ENCODE results near the gene RBMS3. TPM values are rescaled to one million over a fixed set of nuclear protein-coding genes. Genes with fewer than 3 reads are reported as not detected.

RBMS3 gene
- total and polyA plus RNA-seq, 2 of the 13 experiments (the other 11 are each of a cell fraction or from before 2014, with no cell fraction given) = not detected

DNA sequence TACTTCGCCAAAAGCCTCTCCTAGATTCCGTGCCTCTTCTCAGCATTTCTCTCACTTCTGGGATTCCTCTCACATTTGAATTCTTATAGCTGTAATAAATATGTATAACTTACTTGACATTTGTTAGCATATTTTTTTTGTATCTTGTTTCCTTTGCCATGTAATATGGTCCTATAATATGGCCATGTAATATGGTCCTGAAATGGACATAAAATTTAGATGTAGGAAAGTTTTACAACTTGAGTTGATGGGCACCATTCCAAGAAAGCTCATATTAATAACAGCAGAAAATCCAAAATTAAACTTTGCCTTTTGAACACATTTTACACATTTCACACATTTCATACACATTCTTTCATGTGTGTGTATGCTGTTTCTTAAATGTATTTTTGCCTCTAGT is 480.6 kb downstream of the RBMS3 start:
- BruUV-seq (replicated peaks) = no TSS peak
- Histone ChIP-seq H2AFZ (ENCODE audit: low read length) (no peak overlapping the region), H3K79me2 (ENCODE audit: insufficient read depth, low read length) (no peaks in the 10 kb centered on the region), H3K27me3 (ENCODE audit: control insufficient read depth in 1 of 2, insufficient read depth in 2 of 2, low read length in 2 of 2) (no peaks in the 10 kb centered on the region), H3K4me1 (ENCODE audit: insufficient read depth, low read length) (no peaks in the 10 kb centered on the region), H3K36me3 (replicated peaks in 1 of 2; ENCODE audit: control insufficient read depth in 1 of 2, insufficient read depth in 2 of 2, low read length in 2 of 2) (no peaks in the 10 kb centered on the region), H3K4me2 (ENCODE audit: low read depth, low read length) (no peak overlapping the region), H3K9me3 (ENCODE audit: low read length) (no peaks in the 10 kb centered on the region), H3K27ac (ENCODE audit: extremely low read length, insufficient read depth, low read length) (no peak overlapping the region), H4K20me1 (ENCODE audit: insufficient read depth, low read length) (no peaks in the 10 kb centered on the region), H3K9ac (ENCODE audit: insufficient read depth, low read depth, low read length) (no peak overlapping the region), H3K4me3 (replicated peaks in 1 of 3; ENCODE audit: insufficient read depth in 1 of 3, low read depth in 2 of 3, low read length in 3 of 3) (no peak overlapping the region)
- intact Hi-C loops (cut with micrococcal nuclease; ENCODE audit: unreplicated experiment) = no loop called here
- DNase-seq (ENCODE audit: low spot score) (no peak), FAIRE-seq (no peak), ATAC-seq (no peak)
- WGBS (ENCODE audit: low lambda C conversion rate) = 2% methylated on average over 2 of the region's 2 CpGs
- in situ Hi-C loops (cut with HindIII; ENCODE audit: extremely low pct_ligation_motif_present, low pct_unique_long_range_greater_than_20kb) = no loop called here
- TF ChIP-seq, protein P1, sequence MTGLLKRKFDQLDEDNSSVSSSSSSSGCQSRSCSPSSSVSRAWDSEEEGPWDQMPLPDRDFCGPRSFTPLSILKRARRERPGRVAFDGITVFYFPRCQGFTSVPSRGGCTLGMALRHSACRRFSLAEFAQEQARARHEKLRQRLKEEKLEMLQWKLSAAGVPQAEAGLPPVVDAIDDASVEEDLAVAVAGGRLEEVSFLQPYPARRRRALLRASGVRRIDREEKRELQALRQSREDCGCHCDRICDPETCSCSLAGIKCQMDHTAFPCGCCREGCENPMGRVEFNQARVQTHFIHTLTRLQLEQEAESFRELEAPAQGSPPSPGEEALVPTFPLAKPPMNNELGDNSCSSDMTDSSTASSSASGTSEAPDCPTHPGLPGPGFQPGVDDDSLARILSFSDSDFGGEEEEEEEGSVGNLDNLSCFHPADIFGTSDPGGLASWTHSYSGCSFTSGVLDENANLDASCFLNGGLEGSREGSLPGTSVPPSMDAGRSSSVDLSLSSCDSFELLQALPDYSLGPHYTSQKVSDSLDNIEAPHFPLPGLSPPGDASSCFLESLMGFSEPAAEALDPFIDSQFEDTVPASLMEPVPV (CRISPR knock-in tag; IDR thresholded peaks at IDR 0.05) = no peak
- TF ChIP-seq ZNF549 (CRISPR knock-in tag; IDR thresholded peaks at IDR 0.05) (no peak), ZHX2 (IDR thresholded peaks at IDR 0.05; ENCODE audit: low read depth) (no peak), ZHX2 (CRISPR knock-in tag; IDR thresholded peaks at IDR 0.05; ENCODE audit: borderline replicate concordance) (no peak), ZBTB37 (CRISPR knock-in tag; IDR thresholded peaks at IDR 0.05) (no peak), ZNF501 (CRISPR knock-in tag; IDR thresholded peaks at IDR 0.05) (no peak), UBTF (CRISPR knock-in tag; IDR thresholded peaks at IDR 0.05) (no peak), ZNF530 (CRISPR knock-in tag; IDR thresholded peaks at IDR 0.05; ENCODE audit: low read depth) (no peak), ZNF749 (CRISPR knock-in tag; IDR thresholded peaks at IDR 0.05; ENCODE audit: borderline replicate concordance) (no peak), EHMT2 (IDR thresholded peaks at IDR 0.05; ENCODE audit: borderline replicate concordance, low read depth, low read length) (no peak), MYNN (CRISPR knock-in tag; IDR thresholded peaks at IDR 0.05; ENCODE audit: low read depth) (no peak)
- TF ChIP-seq, protein P2, sequence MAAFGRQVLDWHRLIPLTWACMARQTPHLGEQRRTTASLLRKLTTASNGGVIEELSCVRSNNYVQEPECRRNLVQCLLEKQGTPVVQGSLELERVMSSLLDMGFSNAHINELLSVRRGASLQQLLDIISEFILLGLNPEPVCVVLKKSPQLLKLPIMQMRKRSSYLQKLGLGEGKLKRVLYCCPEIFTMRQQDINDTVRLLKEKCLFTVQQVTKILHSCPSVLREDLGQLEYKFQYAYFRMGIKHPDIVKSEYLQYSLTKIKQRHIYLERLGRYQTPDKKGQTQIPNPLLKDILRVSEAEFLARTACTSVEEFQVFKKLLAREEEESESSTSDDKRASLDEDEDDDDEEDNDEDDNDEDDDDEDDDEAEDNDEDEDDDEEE (CRISPR knock-in tag; IDR thresholded peaks at IDR 0.05) = no peak
- ChIA-PET CTCF (ENCODE audit: low intra/inter-chr PET ratio, low total read pairs) (no interaction called here), POLR2A (no interaction called here)
